ENCODE results near the gene SMURF2.
A peak's percentile ranks its signal among the peaks of the same experiment; 100 is the strongest.
"Not testable (repeated sequence)": the region's sequence is repeated elsewhere in the genome, so short reads cannot be mapped to it uniquely, and the experiment has no call there.

SMURF2 gene

DNA sequence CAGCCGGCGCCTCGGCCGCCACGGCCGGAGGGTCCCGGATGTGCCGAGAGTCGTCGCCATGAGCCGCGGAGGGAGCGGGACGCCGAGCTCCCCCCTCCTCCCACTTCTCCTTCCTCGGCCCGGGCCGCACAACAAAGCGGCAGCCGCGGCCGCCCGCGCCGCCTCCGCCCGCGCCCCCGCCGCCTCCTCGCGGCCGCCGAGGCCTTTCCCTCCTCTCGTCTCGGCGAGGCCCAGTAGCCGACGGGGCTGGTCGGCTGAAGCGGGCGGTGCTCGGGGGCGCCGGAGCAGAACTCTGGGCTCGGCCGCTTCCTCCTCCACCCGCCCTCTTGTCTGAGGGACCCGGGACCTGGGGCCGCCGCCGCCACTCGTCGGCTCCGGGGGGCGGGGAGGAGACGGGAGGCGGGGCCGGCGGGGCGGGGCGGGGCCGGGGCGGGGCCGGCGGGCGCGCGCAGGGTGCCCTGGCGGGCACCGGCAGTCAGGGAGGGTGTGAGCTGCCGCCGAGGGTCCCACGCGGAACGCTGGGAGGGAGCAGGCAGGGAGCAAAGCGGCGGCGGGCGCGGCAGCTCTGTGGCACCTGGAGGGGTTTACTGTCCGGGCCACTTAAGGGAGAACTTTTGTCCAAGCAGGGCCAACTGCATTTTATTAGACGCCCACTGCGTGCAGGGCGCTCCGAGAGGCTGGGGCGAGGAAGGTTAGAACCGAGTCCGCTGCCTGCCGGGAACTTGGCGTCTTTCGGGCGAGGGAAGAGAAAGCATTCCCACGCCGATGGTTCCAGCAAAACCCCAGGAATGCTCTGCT, at the start of gene SMURF2:
SMURF2 (minus strand) TSS at position 332 of the 798 bp plus-strand sequence. CDS start 427 bp downstream, outside the sequence.
- DNase-seq, result peak in 54 of 56 donors; percentile 18 to 86 (median 68)

DNA sequence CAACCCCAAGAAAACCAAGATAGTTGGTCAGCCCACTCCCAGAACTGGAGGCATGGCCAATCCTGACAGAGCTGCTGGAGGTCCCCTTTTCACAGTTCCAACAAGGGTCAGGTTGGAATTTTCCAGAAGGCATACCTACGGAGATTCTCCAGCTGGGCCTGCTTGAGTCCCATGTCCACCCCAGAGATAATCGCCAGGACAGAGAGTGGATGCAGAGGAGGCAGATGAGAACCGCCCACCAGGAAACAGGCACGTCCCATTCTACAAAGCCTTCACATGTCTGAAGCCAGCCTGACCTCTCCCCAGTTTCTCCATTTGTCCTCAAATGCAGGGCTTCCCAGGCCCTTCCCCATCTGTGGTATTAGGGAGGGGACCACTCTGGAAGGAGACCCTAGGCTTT, 47.4 kb upstream of the SMURF2 start:
- DNase-seq, result no peak

GRCh38 chr17:64707050-64707591, 45.0 kb upstream of the SMURF2 start:
- peak in 26 of 56 donors; percentile 2 to 56 (median 16) for DNase-seq

- DNase-seq, result no peak
Observed at GRCh38 chr17:64706224-64707049, 44.3 kb upstream of the SMURF2 start.

GRCh38 chr17:64702815-64703214, 40.7 kb upstream of the SMURF2 start:
- no peak for DNase-seq

DNA sequence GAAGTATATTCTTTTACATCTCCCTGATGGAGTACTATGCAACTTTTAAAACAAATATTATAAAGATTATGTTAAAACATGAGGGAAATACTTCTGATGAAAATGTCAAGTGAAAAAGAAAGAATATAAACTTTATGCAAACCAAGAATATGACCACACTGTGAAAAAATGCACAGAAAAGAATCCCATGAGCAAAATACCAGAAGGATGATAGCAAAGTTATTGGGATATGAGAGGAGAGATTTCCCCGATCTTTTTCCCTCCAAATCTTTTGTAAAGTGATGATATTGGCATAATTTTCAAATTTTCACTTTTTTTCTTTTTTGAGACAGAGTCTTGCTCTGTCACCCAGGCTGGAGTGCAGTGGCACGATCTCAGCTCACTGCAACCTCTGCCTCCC, 36.6 kb upstream of the SMURF2 start:
- DNase-seq, result no peak

DNA sequence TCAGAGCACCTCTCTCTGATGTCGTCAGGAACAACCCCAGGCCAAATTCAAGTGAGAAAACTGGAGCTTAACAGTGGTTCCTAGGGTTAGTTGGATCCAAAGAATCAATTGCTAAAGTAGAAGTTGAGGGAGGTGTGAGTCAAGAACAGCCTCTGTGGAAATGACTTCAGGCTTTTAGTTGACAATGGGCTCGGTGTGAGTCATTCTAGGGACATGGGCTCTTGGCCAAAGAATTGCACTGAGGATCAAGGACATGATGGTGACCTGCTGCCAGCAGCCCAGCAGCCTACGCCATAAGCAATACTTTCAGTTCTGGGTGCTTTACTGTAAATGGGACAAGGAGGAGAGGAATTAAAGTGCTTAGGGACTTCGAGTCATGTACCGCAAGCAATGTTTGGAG, 32.1 kb upstream of the SMURF2 start:
- DNase-seq, result peak in 1 of 56 donors; percentile 10

GRCh38 chr17:64692187-64692586, 30.1 kb upstream of the SMURF2 start:
- no peak for DNase-seq

DNA sequence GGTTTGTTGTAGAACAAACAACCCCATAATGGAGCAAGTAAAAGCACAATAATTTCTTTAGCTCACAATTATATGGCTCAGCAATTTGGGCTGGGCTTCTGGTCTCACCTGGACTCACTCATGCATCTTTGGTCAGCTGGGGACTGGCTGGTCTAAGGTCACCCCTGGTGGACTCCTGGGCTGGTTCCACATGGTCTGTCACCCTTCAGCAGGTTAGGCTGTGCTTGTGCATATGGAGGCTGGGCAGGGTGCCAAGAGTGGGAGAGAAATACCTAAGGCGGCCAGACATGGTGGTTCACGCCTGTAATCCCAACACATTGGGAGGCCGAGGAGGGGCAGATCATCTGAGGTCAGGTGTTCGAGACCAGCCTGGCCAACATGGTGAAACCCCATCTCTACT, 27.0 kb upstream of the SMURF2 start:
- no peak for DNase-seq

- no peak for DNase-seq
Observed at GRCh38 chr17:64688481-64688880, 26.4 kb upstream of the SMURF2 start.

DNA sequence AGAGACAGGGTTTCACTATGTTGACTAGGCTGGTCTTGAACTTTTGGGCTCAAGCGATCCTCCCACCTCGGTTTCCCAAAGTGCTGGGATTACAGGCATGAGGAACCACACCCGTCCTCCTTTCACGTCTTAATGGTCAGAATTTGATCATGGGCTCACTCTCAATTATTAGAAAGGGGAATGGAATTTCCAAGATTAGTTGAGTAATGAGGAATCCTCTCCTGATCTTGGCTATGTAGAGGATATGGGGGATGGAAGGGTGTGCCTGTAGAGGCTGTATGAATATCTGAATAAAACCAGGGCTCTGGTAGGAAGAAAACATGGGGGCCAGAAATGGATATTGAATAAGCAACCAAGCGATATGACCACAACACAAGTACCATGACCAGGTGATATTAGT, 25.9 kb upstream of the SMURF2 start:
- no peak for DNase-seq

DNA sequence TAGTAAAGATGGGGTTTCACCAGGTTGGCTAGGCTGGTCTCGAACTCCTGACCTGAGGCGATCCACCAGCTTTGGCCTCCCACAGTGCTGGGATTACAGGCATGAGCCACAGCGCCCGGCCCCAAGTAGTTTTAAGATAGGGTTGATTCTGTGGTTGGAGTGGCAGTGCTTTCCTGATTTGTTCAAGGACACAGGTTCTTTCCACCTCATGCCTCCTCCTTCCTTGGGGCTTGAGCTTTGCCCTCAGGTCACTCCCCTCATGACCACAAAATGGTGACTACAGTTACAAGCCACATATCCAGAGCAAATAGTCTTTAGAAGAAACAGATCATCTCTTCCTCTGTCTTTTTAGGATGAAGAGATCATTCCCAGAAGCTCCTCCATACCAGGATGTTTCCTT, 25.3 kb upstream of the SMURF2 start:
- DNase-seq, result no peak

DNA sequence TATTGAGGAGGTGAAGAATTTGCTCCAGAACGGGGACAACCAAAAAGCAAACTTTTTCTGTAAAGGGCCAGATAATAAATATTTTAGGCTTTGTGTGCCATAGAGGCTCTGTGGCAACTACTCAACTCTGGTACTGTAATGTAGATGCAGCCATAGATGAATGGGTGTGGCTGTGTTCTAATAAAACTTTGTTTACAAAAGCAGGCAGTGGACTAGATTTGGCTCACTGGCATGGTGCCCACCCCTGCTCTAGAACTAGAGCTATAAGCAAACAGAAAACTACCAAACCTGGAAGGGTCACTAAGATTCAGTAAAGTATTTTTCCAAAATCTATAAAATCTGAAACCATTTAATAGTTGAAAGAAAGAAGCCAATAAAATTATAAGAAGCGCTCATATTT, 24.6 kb upstream of the SMURF2 start:
- DNase-seq, result no peak

DNA sequence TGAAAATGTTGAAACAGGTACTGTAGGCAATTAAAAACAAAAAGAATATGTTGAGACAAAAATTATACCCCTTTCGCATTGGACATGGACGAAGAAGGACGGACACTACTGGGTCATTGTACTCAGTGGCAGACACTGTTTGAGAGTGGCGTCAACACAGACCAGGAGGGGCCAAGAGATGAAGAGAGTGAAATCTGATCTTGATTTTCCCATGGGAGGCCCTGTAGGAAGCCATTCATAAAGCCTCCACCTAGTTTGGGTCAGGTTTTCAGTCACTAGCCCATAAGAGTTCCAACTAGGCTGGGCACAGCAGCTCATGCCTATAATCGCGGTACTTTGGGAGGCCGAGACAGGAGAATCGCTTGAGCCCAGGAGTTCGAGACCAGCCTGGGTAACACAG, 23.6 kb upstream of the SMURF2 start:
- no peak for DNase-seq

DNA sequence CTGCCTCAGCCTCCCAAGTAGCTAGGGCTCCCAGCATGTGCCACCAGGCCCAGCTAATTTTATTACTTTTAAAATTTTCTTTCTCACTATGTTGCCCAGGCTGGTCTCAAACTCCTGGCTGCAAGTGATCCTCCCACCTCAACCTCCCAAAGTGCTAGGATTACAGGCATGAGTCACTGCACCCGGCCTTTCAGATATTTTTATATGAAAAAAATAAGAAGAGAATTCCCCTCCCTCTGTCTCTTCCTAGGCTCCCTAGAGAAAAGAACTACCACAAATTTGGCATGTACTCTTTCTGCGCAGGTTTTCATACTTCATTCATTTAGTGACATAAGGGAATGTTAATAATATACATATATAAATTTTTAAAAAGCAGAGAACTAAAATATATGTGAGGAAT, 21.7 kb upstream of the SMURF2 start:
- no peak for DNase-seq

- DNase-seq, result no peak
Observed at GRCh38 chr17:64682261-64683181, 20.4 kb upstream of the SMURF2 start.

GRCh38 chr17:64679710-64680216, 17.7 kb upstream of the SMURF2 start:
- no peak for DNase-seq

DNA sequence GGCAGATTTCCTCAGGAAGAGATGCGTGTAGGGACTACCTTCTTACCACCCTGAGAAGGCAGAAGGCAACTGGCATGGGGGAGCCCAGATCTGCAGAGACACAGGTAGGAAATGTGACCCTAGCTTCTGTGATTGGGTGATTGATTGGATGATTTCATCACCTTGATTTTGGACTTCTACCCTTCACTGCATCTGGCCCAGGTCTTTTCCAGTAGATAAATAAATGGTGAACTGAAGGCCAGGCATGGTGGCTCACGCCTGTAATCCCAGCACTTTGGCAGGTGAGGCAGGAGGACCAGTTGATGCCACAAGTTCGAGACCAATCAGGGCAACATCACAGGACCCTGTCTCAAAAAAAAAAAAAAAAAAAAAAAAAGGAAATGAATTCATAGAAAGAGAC, 14.7 kb upstream of the SMURF2 start:
- DNase-seq, result no peak

- not testable (repeated sequence) for DNase-seq
Observed at GRCh38 chr17:64670843-64671590, 8.9 kb upstream of the SMURF2 start.

All from nucleus accumbens (tissue), 56 donors.